Erythroblast (primary cell): ENCODE measurements around the gene HDGFL3.
"Not testable (repeated sequence)": the region's sequence is repeated elsewhere in the genome, so short reads cannot be mapped to it uniquely, and the experiment has no call there.

Experiments
- GATA1 ChIP-seq: IDR thresholded peaks from 2 replicates; pipeline ENCODE4 v1.6.1; 2011; ENCODE audit warnings: low read depth, mild to moderate bottlenecking, control low read depth, low read length, moderate library complexity
- POLR2A ChIP-seq: IDR thresholded peaks from 2 replicates; pipeline ENCODE4 v1.6.1; 2011; ENCODE audit warnings: mild to moderate bottlenecking, low read length

GRCh38 chr15:83221781-83222180, 14.2 kb upstream of the HDGFL3 start:
- TF ChIP-seq POLR2A, GATA1: not testable (repeated sequence)
